Gastroesophageal sphincter (tissue), 4 donors: ENCODE data around the gene CENPB. TPM values are rescaled to one million over a fixed set of nuclear protein-coding genes. Genes with fewer than 3 reads are reported as not detected.

Source experiments
- ATAC-seq: fragments of 150-250 bp; one replicate; pipeline ENCODE4 v1.9.1; 2016; ENCODE audit warnings: mild to moderate bottlenecking, moderate library complexity
- H3K27ac ChIP-seq, 4 donors: fragments of 200-600 bp; sonication (generic) in 3 of 4; 1 replicate in 3 of 4; 2 replicates in 1 of 4; pipeline ENCODE4 v1.5.1; 2016 to 2019
- H3K27me3 ChIP-seq: fragments of 200-600 bp; sonication (generic); one replicate; pipeline ENCODE4 v1.5.1; 2019
- H3K36me3 ChIP-seq, 2 donors: fragments of 200-600 bp; sonication (generic); one replicate each; pipeline ENCODE4 v1.5.1; 2019; ENCODE audit warnings: control low read depth in 1 of 2
- H3K4me1 ChIP-seq, 3 donors: fragments of 200-600 bp; sonication (generic); 1 replicate in 2 of 3; 2 replicates in 1 of 3; pipeline ENCODE4 v1.5.1; 2016 to 2019; ENCODE audit warnings: control low read depth in 2 of 3
- H3K4me3 ChIP-seq, 2 donors: fragments of 200-600 bp; sonication (generic); one replicate each; pipeline ENCODE4 v1.5.1; 2019; ENCODE audit warnings: mild to moderate bottlenecking in 1 of 2, moderate library complexity in 1 of 2
- H3K9me3 ChIP-seq, 3 donors: fragments of 200-600 bp; sonication (generic); one replicate each; pipeline ENCODE4 v1.5.1; 2017 to 2019; ENCODE audit warnings: control low read depth in 2 of 3
- EP300 ChIP-seq: sonication (generic); formaldehyde crosslinking; IDR thresholded peaks from one replicate; pipeline ENCODE4 v1.6.1; 2017; ENCODE audit warnings: antibody characterized with exemption, mild to moderate bottlenecking
- POLR2A ChIP-seq, 2 donors: fragments of 450-650 bp; IDR thresholded peaks; one replicate each; pipeline ENCODE4 v1.6.1; 2017; ENCODE audit warnings: antibody characterized with exemption in 2 of 2, mild to moderate bottlenecking in 2 of 2, moderate library complexity in 1 of 2
- POLR2AphosphoS5 ChIP-seq: sonication (generic); formaldehyde crosslinking; IDR thresholded peaks from one replicate; pipeline ENCODE4 v1.6.1; 2017; ENCODE audit warnings: antibody characterized with exemption
- WGBS, 2 donors: methylation state at CpG; one replicate each; pipeline ENCODE4 v1.1.5; 2018; ENCODE audit warnings: low coverage in 1 of 2; 5-methylcytosine and 5-hydroxymethylcytosine counted together
- total RNA-seq, 4 donors: library from RNA; depleted of rRNA; stranded (reverse); fragments of >200 nt; gene quantifications; one replicate each; pipeline ENCODE4 v1.1.0, GENCODE V29; 2016
- TF ChIP-seq, protein P1 (sequence below), 4 experiments: fragments of 200-600 bp in 2 of 4; fragments of 450-650 bp in 2 of 4; sonication (generic) in 1 of 4; IDR thresholded peaks; one replicate each; pipeline ENCODE4 v1.5.1; 2017 to 2019; ENCODE audit warnings: antibody characterized with exemption in 4 of 4, mild to moderate bottlenecking in 2 of 4, moderate library complexity in 2 of 4

The CENPB gene
- total RNA-seq, 4 donors from 2014 or later: 134 to 200 (median 139) TPM

GRCh38 chr20:3755814-3756480 is 30.6 kb downstream of the CENPB start:
- H3K4me1 ChIP-seq: peaks cover 0 to 61% (median 6%) of the 10 kb centered on the region in 3 donors
- H3K4me3 ChIP-seq: no peak overlapping the region
- H3K27me3 ChIP-seq: no peaks in the 10 kb centered on the region
- ATAC-seq: no peak
- TF ChIP-seq EP300: no peak
- TF ChIP-seq POLR2AphosphoS5: no peak
- TF ChIP-seq, protein P1, sequence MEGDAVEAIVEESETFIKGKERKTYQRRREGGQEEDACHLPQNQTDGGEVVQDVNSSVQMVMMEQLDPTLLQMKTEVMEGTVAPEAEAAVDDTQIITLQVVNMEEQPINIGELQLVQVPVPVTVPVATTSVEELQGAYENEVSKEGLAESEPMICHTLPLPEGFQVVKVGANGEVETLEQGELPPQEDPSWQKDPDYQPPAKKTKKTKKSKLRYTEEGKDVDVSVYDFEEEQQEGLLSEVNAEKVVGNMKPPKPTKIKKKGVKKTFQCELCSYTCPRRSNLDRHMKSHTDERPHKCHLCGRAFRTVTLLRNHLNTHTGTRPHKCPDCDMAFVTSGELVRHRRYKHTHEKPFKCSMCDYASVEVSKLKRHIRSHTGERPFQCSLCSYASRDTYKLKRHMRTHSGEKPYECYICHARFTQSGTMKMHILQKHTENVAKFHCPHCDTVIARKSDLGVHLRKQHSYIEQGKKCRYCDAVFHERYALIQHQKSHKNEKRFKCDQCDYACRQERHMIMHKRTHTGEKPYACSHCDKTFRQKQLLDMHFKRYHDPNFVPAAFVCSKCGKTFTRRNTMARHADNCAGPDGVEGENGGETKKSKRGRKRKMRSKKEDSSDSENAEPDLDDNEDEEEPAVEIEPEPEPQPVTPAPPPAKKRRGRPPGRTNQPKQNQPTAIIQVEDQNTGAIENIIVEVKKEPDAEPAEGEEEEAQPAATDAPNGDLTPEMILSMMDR (IDR thresholded peaks at IDR 0.05): no peak
- TF ChIP-seq POLR2A (IDR thresholded peaks at IDR 0.05): no peak
- H3K27ac ChIP-seq: peak overlapping the region in 1 of 4 donors; percentile 30
- no peaks in the 10 kb centered on the region for H3K9me3 ChIP-seq
- peaks cover 0 to 68% of the 10 kb centered on the region in 2 donors for H3K36me3 ChIP-seq
- 80% methylated on average over 1 of the region's 5 CpGs; no CpG with 5 or more reads in 1 of the 2 donors for WGBS, 2 donors

DNA sequence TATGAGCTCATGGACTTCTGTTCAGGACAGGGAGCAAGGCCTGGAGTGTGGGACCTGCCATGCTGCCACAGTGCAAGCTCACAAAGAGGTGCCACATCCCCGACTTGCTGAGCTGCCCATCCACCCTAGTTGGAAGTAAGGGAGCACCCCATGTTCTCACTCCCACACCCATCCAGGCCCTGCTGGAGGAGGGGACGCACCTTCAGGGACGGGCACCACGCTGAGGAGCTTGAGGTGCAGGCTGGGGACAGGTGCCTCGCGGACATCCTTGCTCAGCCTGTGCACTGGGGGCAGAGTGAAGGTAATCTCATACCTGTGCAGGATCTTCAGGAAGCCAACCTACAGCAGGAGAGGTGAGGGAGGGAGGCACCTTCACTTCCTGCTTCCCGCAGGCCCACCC is 31.3 kb downstream of the CENPB start:
- peaks cover 0 to 56% (median 6%) of the 10 kb centered on the region in 3 donors for H3K4me1 ChIP-seq
- TF ChIP-seq POLR2AphosphoS5 (no peak), EP300 (no peak), POLR2A (IDR thresholded peaks at IDR 0.05) (no peak)
- TF ChIP-seq, protein P1 (IDR thresholded peaks at IDR 0.05): no peak
- peaks cover 0 to 75% of the 10 kb centered on the region in 2 donors for H3K36me3 ChIP-seq
- ATAC-seq: no peak
- no peak overlapping the region for H3K4me3 ChIP-seq
- WGBS, 2 donors: 82% methylated on average over 3 of the region's 7 CpGs; no CpG with 5 or more reads in 1 of the 2 donors
- H3K27ac ChIP-seq: peak overlapping the region in 1 of 4 donors; percentile 29
- H3K9me3 ChIP-seq: no peaks in the 10 kb centered on the region
- peaks cover 3% of the 10 kb centered on the region for H3K27me3 ChIP-seq

DNA sequence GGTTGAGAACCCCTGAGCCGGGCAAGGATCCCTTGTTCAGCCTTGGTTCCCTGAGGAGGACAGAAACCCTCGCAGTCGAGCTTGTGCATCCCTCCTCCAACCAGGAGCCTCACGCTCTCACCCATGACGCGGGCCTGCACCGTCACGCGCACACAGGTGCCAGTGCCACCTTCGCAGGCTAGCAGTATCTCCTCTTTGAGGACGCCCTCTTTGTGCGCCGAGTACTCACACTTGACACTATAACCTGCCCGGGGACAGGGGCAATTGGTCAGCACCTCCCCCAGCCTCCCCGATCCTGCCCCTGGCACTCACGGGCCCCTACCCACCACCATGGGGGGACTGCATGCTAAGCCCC is 32.3 kb downstream of the CENPB start:
- Histone ChIP-seq H3K36me3 (peaks cover 0 to 79% of the 10 kb centered on the region in 2 donors), H3K4me3 (no peak overlapping the region), H3K4me1 (peaks cover 0 to 56% (median 6%) of the 10 kb centered on the region in 3 donors), H3K27ac (peak overlapping the region in 2 of 4 donors; percentile 51 to 57), H3K27me3 (peaks cover 13% of the 10 kb centered on the region), H3K9me3 (no peaks in the 10 kb centered on the region)
- no peak for ATAC-seq
- 84 to 88% methylated on average over 6 to 7 of the region's 16 CpGs for WGBS, 2 donors
- TF ChIP-seq, protein P1 (IDR thresholded peaks at IDR 0.05): no peak
- TF ChIP-seq EP300: no peak
- TF ChIP-seq POLR2A (IDR thresholded peaks at IDR 0.05): no peak
- no peak for TF ChIP-seq POLR2AphosphoS5

- Histone ChIP-seq H3K4me1 (peaks cover 0 to 51% (median 6%) of the 10 kb centered on the region in 3 donors), H3K36me3 (peaks cover 0 to 79% of the 10 kb centered on the region in 2 donors), H3K27ac (peak overlapping the region in 3 of 4 donors; percentile 51 to 57 (median 57)), H3K4me3 (no peak overlapping the region), H3K9me3 (no peaks in the 10 kb centered on the region), H3K27me3 (peaks cover 19% of the 10 kb centered on the region)
- TF ChIP-seq POLR2A (IDR thresholded peaks at IDR 0.05) (no peak), POLR2AphosphoS5 (no peak), EP300 (no peak)
- TF ChIP-seq, protein P1 (IDR thresholded peaks at IDR 0.05): no peak
- no peak for ATAC-seq
- WGBS, 2 donors: 53 to 79% methylated on average over 6 to 12 of the region's 26 CpGs
Observed at GRCh38 chr20:3753501-3754275, 32.9 kb downstream of the CENPB start.
